Ectodermal cell (in vitro differentiated cells): ENCODE measurements around the gene HLA-DMA.
"Not testable (repeated sequence)": the region's sequence is repeated elsewhere in the genome, so short reads cannot be mapped to it uniquely, and the experiment has no call there.

ENCODE experiments used
- H3K27ac ChIP-seq: 2 replicates; pipeline ENCODE4 v1.7.0; 2013; ENCODE audit warnings: mild to moderate bottlenecking, low read depth, low read length; ENCODE audit not compliant: insufficient read depth, poor library complexity, severe bottlenecking
- H3K27me3 ChIP-seq: 2 replicates; pipeline ENCODE4 v1.7.0; 2013; ENCODE audit warnings: mild to moderate bottlenecking, low read length; ENCODE audit not compliant: insufficient read depth, control insufficient read depth, poor library complexity, severe bottlenecking
- H3K36me3 ChIP-seq: one replicate; pipeline ENCODE4 v1.7.0; 2013; ENCODE audit warnings: low read length; ENCODE audit not compliant: control insufficient read depth, insufficient read depth
- H3K4me1 ChIP-seq: one replicate; pipeline ENCODE4 v1.7.0; 2013; ENCODE audit warnings: low read length; ENCODE audit not compliant: control insufficient read depth, insufficient read depth
- H3K4me3 ChIP-seq: 2 replicates; pipeline ENCODE4 v1.7.0; 2013; ENCODE audit warnings: low read depth, low read length, control low read depth; ENCODE audit not compliant: insufficient read depth
- H3K9me3 ChIP-seq: 2 replicates; pipeline ENCODE4 v1.7.0; 2013; ENCODE audit warnings: mild to moderate bottlenecking, low read length, moderate library complexity; ENCODE audit not compliant: control insufficient read depth
- WGBS, 2 experiments: methylation state at CpG; one replicate each; pipeline ENCODE4 v1.1.7; 2013; ENCODE audit warnings: missing lambda C conversion rate in 2 of 2; 5-methylcytosine and 5-hydroxymethylcytosine counted together

The HLA-DMA gene

GRCh38 chr6:32942555-32943123 lies 10.3 kb downstream of the HLA-DMA start:
- H3K36me3 ChIP-seq, H3K4me3 ChIP-seq, H3K4me1 ChIP-seq, H3K9me3 ChIP-seq, H3K27me3 ChIP-seq, H3K27ac ChIP-seq: not testable (repeated sequence)
- WGBS, 2 experiments = 91 to 93% methylated on average over 8 to 9 of the region's 9 CpGs

GRCh38 chr6:32941214-32941768 lies 11.6 kb downstream of the HLA-DMA start:
- no peak overlapping the region for H3K4me3 ChIP-seq
- H3K36me3 ChIP-seq = no peaks in the 10 kb centered on the region
- WGBS, 2 experiments = 89 to 90% methylated on average over 7 of the region's 7 CpGs
- H3K4me1 ChIP-seq = no peaks in the 10 kb centered on the region
- no peaks in the 10 kb centered on the region for H3K27me3 ChIP-seq
- H3K9me3 ChIP-seq = no peaks in the 10 kb centered on the region
- H3K27ac ChIP-seq = no peak overlapping the region

- 74 to 76% methylated on average over 9 of the region's 9 CpGs for WGBS, 2 experiments
- no peak within 1 kb of the TSS for H3K4me3 ChIP-seq
These were observed 12.2 kb downstream of the HLA-DMA start, which contains the start of gene HLA-DMB for GRCh38 chr6:32940656-32941213. Gene HLA-DMB, minus strand, starts transcription at chr6:32941028. Its CDS starts 221 bp downstream, at chr6:32940807.

DNA sequence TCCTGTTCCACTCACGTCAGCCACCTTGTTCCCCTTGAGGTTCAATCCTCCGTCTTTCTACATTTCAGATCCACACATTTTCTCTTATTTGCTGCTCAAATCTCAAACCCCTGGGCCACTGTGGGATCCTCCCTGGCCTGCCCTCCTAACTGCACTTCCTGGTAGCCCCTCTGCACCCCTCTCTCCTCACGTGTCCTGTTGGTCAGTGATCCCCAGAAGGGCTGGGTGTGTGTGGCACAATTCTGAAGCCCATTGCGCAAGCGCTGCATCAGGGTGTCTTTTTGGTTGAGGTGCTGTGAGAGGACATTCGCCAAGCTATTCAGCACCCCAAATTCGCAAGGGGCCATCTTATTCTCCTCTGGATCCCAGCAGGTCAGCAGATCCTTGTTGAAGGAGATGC lies 14.4 kb downstream of the HLA-DMA start:
- Histone ChIP-seq H3K36me3 (no peaks in the 10 kb centered on the region), H3K27me3 (peaks cover 3% of the 10 kb centered on the region), H3K27ac (no peak overlapping the region), H3K9me3 (no peaks in the 10 kb centered on the region), H3K4me1 (no peaks in the 10 kb centered on the region), H3K4me3 (no peak overlapping the region)
- 82 to 85% methylated on average over 7 of the region's 7 CpGs for WGBS, 2 experiments

More at GRCh38 chr6:32940656-32941213, 12.2 kb downstream of the HLA-DMA start, which contains the start of gene HLA-DMB:
- Histone ChIP-seq H3K9me3 (no peaks in the 10 kb centered on the region), H3K4me1 (no peaks in the 10 kb centered on the region), H3K36me3 (no peaks in the 10 kb centered on the region), H3K27me3 (peaks cover 3% of the 10 kb centered on the region), H3K27ac (no peak within 1 kb of the TSS)

GRCh38 chr6:32937230-32937633 lies 15.7 kb downstream of the HLA-DMA start:
- 83 to 85% methylated on average over 8 of the region's 8 CpGs for WGBS, 2 experiments
- Histone ChIP-seq H3K27ac (no peak overlapping the region), H3K27me3 (peaks cover 3% of the 10 kb centered on the region)

DNA sequence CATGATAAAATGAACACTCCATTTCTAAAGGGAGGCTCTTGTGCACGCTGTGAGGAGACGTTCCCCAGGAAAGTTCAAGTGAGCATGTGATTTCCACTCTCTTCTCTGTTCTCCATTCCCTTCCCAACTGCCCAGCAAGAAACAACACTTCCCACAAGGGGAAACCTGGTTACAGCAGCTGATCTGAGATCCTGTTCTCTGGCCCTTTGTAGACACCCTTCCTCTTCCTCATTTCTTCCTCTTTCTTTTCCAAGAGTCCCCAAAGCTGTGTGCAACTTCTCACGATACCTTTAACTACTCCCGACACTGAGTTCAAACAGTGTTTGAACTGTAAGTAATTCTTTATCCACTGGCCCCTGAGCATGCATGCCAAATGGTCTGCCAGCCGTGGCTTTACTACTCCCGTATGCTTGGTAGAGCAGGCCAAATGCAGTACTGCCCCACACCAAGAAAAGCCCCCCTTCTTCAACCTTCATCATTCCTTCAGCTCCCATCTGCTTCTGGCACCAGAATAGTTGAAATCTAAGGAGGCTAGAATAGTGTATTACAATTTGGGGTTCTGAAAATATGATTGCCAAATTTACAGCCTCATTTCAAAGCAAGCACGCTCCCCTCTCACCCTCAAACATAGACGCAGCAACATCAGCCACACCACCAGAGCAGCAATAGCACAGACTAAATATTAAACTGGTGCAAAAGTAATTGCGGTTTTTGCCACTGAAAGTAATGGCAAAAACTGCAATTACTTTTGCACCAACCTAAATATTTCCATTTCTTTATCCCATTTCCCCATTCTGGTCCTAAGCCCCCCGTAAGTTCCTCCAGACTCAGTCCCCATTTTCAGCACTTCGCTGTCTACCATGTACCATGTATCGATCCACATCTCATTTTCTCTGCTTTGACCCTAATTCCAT lies 16.4 kb downstream of the HLA-DMA start:
- H3K4me3 ChIP-seq = no peak overlapping the region
- no peaks in the 10 kb centered on the region for H3K4me1 ChIP-seq
- no peak overlapping the region for H3K27ac ChIP-seq
- H3K36me3 ChIP-seq = no peaks in the 10 kb centered on the region
- H3K9me3 ChIP-seq = no peaks in the 10 kb centered on the region
- 86 to 88% methylated on average over 12 of the region's 12 CpGs for WGBS, 2 experiments
- H3K27me3 ChIP-seq = peaks cover 3% of the 10 kb centered on the region

More at GRCh38 chr6:32937230-32937633, 15.7 kb downstream of the HLA-DMA start:
- H3K4me3 ChIP-seq = no peak overlapping the region
- H3K36me3 ChIP-seq = no peaks in the 10 kb centered on the region
- H3K9me3 ChIP-seq = no peaks in the 10 kb centered on the region
- H3K4me1 ChIP-seq = no peaks in the 10 kb centered on the region

DNA sequence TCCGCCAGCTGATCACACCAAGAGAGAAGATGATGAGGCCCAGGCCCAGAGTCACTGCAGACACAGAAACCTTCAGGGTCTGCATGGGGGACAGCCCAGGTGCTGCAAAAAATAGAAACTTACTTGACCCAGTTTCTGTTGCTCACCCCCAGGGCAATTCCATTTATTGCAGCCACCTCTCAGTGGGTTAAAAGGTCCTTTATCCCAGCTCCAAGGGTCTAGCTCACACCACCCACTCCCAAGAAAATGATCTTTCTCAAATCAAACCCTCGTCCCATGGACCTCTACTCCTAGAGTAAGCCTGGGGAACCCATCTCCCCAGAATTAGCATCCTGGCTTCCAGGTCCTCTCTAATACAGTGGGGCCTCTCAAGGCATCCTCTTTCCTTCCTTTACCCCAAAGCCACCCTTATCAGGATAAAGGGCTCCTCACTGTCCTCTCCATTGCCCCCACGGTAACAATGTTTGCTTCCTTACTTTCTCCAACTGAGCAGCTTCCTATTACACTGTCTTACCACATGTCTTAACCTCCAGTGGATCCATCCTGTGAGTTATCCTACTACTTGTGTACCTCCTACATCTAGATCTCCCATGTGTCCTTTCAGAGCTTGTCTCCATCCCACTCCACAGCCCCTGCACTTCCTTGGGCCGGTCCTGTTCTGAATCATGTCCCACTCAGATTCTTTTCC lies 17.2 kb downstream of the HLA-DMA start:
- Histone ChIP-seq H3K27ac (no peak overlapping the region), H3K9me3 (no peaks in the 10 kb centered on the region), H3K27me3 (peaks cover 3% of the 10 kb centered on the region), H3K4me1 (no peaks in the 10 kb centered on the region), H3K4me3 (no peak overlapping the region), H3K36me3 (no peaks in the 10 kb centered on the region)
- 84 to 85% methylated on average over 4 of the region's 4 CpGs for WGBS, 2 experiments

DNA sequence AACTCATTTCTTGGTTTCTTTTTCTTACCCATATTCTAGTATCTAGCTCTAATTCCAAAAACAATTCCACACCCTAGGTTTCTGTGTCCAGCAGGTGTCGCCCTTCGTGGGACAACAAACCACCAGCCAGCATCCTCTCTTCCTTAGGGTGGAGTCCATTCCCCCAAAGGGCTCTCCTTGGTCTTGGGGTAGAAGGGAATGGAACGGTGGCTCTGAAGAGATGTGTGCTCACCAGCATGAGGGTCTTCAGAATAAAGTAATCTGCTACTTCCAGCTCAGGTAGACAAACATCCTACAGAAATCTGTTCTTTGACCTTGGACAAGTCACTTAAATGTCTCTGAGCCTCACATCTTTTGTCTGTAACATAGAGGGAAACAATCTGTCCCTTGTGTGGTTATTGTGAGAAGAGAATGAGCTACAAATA lies 19.2 kb downstream of the HLA-DMA start:
- peaks cover 6% of the 10 kb centered on the region for H3K27me3 ChIP-seq
- no peak overlapping the region for H3K27ac ChIP-seq
- 13 to 21% methylated on average over 3 of the region's 3 CpGs for WGBS, 2 experiments
- no peaks in the 10 kb centered on the region for H3K9me3 ChIP-seq
- H3K4me3 ChIP-seq = no peak overlapping the region
- no peaks in the 10 kb centered on the region for H3K4me1 ChIP-seq
- H3K36me3 ChIP-seq = no peaks in the 10 kb centered on the region

DNA sequence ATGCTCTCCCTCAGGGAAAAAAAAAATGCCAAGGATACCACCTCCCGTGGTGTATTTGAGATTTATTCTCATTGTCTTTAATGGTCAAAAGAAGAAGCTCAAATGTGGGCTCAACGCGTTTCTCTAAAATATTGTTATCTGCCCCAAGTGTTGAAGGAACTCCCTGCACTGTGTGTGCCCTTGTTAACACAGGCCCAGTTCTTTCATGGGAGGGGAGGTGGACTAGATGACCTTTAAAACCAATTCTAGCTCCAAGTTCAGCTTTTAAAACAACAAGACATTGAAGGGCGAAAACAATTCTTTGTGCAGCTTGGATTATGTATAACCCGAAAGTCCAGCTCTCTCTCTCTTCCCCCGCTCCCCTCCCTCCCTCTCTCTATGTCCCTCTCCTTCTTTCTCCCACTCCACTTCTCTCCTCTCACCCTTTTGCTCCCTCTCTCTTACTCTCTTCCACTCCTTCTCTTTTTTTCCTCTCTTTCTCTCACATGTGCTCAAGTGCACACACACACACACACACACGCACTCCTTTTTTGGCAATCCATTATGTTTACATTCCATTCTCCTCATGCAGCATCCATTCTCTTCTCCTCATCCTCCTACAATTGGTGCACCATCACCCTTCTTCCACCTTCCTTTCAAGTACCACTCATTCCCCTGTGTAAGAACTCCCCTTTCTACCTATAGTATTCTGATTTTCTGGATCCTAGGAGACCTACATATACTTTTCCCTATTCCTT lies 20.6 kb downstream of the HLA-DMA start:
- H3K9me3 ChIP-seq = no peaks in the 10 kb centered on the region
- H3K4me1 ChIP-seq = no peaks in the 10 kb centered on the region
- WGBS, 2 experiments = 78 to 81% methylated on average over 7 of the region's 7 CpGs
- no peaks in the 10 kb centered on the region for H3K36me3 ChIP-seq
- no peak overlapping the region for H3K4me3 ChIP-seq
- H3K27ac ChIP-seq = no peak overlapping the region
- peaks cover 6% of the 10 kb centered on the region for H3K27me3 ChIP-seq
